COR-L47 (cell line): ENCODE measurements around the gene ZFP36L2.

Experiments used
- DNase-seq: peaks from one replicate; lab custom pipeline; 2025; lab: John Stamatoyannopoulos, UW

ZFP36L2 gene

DNA sequence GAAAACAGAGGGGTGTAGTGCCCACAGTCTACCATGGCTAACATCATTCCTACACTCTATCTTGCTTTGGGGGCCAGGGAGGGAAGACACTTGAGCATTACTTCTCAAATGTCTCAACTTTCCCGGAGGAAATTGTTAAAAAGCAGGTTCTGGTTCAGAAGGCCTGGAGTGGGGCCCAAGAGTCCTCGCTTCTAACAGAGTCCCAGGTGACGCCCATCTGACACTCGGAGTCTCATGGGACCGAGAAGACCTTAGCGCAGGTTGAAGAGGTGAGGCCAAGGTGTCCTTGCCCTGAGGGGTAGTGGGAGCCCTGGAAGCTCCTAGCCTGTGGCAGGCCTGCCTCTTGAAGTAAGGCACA lies 40.1 kb downstream of the ZFP36L2 start:
- DNase-seq = no peak

DNA sequence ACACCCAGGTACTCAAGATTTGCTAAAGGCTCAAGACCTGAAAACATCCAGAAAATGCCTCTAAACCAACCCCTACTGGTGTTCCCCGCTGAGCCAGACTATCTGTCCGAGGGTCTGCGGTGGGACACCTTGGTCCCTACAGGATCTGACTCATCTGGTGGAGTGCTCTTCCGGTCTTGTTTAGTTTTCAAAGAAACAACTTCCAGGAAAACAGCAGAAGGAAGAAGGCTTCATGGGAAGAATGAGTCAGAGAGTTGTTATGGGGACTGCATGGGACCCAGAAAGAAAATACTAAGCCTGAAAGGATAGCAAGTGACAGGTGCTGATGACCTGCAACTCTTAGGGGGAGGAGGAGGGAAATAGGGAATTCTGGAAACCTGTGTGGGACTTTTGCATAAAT lies 41.3 kb downstream of the ZFP36L2 start:
- no peak for DNase-seq

DNA sequence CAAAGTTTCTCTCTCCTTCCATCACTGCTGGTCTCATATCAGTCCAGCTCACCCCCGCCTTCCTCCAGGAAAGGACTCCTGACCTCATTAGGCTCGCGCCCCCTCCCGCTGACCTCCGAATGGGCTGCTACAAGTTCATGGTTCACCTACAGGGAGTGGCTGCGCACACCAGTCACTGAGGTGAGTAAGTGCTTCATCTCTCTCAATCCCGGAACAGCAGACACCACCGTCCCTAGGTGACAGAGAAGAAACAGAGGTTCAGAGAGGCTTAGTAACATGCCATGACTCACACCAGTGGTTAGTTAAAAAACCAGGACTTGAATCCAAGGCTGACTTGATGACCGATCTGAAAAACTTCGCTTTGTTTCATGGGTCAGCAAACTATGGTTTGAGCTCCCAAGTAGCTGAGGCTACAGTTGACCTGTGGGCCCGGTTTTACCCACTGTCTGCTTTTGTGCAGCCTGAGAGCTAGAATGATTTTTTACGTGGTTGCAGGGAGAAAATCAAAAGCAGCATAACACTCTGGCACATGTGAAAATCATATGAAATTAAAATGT lies 42.0 kb downstream of the ZFP36L2 start:
- no peak for DNase-seq

DNA sequence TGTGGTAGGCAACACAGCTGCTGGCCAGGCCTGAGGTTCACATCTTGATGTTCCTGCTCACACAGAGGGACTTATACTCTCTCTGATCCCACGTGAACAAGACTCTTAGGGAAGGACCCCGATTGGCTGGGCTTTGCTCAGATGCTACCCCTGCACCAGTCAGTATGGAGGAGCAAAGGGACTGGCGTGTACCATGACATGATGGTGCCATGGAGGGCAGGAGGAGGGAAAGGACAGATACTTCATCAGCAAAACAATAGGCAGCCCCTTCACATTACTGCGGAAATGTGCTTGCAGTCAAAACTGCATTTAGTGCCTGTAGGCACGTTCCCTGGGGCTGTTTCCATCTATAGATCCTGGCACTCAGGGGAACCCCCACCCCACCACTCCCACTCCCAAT lies 42.7 kb downstream of the ZFP36L2 start:
- DNase-seq = no peak

DNA sequence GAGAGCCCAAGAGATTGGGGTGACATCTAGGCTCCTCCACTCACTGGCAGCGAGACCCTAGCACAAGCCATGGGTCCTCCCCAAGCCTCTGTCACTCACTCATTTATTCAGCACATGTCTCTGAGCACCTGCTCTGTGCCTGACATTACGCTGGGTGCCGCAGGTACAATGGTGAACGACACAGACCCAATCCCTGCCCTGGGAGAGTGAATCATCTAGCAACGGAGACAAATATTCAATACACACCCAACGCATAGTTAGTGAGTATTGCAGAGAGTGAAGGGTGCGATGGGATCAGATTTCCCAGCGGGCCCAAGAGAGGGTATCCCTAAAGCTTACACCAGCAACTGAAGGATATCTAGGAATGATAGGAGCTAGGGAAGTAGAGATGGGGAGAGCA lies 45.5 kb downstream of the ZFP36L2 start:
- DNase-seq = no peak

DNA sequence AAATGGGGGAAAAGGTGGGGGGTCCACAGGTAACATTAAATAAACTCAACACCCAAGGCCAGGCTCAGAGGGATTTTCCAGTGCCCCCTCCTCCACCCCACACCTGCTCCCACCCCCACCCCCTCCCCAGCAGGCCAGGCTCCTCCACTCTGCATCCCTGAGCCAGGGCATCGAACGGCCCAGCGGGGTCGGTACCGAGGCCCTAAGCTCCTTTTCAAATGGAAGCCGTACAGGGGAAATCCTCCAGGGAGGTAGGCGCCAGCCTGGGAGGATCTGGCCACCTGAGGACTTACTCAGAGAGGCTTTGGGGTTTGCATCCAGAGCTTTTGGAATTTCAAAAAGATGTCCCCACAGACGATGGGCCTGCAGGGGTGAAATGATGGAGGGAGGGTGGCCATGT lies 46.5 kb downstream of the ZFP36L2 start:
- DNase-seq = no peak

DNA sequence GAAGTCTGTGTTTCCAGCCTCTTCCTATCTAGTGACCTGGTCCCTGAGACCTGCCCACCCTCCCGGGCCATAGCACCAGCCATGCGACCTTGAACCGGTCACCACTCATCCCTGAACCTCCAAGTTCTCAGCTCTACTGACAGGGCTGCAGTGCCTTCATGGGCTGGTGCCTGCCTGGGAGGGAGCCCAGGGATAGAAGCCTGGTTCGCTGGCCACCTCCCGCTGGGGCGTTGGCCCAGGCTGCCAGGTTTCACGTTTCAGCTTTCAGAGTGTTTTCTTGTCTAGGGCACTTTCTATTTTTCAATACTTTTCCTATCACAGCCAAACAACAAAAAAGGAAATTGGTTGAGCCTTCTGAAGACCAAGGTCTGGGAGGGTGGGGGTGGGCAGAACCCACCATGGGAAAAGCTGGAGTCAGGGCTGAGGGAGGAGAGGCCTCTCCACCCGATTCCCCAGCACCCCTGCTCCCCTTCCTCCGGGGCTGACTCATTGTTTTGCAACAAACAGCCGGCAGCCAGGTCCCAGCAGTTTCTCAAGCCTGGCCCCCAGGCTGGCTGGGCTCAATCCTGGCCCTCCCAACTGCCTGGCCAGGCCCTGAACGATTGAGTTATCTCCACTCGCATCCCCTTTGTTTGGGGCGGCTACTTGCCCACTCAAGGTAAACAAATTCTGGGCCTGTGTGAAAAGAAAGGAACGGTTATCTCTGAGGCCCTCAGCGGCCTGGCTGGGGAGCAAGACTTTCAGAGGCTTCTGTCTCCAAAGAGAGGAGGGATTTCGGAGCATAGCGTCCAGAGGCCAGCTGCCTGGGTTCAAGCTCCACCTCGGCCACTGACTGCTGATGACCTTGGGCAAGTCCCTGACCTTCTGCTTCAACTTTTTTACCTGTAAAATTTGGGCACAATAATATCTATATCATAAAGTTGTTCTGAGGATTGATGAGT lies 47.5 kb downstream of the ZFP36L2 start:
- peak; percentile 59 for DNase-seq

DNA sequence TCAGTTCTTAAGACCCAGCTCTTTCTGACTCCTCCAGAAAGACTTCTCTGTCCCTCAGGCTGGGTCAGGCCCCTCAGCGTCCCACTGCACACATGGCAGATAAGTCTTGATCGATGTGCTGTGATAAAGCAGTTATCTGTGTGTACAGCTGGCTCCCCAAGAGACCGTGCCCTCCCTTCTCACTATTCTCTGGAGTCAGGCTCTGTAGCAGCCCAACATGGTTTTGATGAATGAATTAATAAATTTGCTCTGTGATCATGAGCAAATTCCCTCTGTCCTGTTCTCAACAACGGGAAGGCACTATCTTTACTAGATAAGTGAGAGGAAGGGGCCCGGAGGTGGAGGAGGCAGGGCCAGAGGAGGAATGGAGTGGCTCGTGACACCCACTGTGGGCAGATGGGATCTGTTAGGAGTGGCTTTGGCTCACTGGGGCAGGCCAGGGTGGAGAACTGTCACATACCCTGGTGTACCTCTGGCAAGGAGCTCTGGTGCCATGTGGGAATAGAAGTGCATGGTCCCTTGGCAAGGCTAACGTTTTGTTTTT lies 48.3 kb downstream of the ZFP36L2 start:
- DNase-seq = no peak

DNA sequence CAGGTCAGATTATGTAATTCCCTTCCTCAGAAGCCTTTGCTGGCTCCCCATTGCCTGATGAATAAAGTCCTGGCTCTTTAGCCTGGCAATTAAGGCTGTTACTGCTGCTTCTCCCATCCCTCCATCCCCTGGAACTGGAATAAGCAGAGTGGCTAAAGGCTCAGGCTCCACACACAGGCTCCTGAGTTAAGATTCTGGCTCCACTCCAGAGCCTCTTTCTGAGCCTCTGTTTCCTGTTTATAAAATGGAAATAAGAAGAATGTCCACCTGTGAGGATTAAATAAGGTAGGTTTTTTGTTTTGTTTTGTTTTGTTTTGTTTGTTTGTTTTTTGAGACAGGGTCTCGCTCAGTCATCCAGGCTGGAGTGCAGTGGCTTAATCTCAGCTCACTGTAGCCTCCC lies 50.0 kb downstream of the ZFP36L2 start:
- no peak for DNase-seq

DNA sequence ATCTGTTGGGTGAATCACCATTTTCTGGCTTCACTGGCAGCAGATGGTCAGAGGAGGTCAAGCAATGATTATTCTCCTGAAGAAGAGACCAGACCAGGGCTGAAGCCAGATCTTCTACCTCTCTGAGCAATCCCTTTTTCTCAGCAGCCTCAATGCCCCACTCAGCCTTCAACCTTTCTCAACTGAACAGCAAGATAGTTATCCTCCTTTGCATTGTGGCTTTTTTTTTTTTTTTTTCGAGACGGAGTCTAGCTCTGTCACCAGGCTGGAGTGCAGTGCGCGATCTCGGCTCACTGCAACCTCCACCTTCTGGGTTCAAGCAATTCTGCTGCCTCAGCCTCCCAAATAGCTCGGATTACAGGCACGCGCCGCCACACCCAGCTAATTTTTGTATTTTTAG lies 50.5 kb downstream of the ZFP36L2 start:
- no peak for DNase-seq

DNA sequence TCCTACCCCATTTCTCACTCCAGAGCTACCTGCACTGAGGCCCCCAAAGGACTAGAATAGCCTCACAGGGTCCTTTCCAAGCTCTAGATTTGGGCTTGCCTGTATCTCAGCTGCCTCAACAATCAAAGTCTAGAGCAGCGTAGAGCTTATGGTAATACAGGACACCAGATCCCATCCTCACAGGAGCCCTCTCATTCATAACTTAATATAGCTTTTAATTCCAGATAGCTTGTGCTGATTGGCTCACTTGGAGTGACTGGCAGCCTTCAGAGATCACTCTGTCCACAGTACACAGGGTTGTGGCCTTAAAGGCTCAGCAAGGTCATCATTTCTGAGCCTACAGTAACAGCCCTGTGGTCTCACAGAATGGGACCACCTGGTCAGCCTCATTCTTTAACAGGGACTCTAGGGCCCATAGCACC lies 51.4 kb downstream of the ZFP36L2 start:
- DNase-seq = no peak

DNA sequence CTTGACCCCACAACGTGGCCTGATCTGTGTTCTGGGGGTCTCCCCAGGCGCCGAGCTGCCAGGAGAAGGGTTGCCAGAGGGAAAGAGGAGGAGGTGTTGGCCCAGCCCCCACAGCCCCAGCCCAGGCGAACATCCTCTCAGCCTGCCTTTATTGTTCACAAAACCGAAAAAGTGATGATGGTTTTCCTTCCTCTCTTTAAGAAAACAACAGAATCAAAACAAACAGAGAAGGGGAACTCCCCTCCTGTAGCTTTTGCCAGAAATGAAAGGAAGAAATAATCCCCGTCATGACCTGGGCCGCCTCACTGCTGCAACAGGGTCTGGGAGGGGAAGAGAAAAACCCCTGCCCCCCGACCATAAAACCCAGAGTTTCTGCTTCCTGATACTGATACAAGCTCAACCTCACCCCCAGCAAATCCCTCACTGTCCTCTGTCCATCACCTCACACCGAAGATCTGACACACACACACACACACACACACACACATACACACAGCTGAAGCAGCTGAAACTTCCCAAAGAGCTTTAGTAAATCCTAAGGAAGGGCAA lies 52.0 kb downstream of the ZFP36L2 start:
- DNase-seq = no peak
